ENCODE data around the gene SETDB2. TPM values are rescaled to one million over a fixed set of nuclear protein-coding genes. Genes with fewer than 3 reads are reported as not detected.
A peak's percentile ranks its signal among the peaks of the same experiment; 100 is the strongest.

The SETDB2 gene
- total RNA-seq, 4 donors from 2014 or later, result 1.7 to 6.2 (median 4.6) TPM

DNA sequence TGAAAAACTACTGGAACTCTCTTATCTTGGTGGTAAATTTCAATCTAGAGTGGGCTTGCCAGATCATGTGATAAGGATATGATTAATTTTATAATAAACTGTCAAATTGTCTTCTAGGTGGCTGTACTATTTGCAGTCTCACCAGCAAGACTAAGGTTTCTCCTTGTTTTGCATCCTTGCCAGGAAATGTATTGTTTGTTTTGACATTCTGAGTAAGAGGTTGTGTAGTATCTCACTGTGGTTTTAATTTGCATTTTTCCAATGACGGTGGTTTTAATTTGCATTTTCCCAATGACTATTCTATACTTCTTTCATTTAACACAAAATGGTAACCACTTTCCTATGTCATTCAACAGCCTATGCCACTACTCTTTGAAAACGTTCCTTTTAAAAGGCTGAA is 2.2 kb upstream of the SETDB2 start:
- DNase-seq (no peak), ATAC-seq (no peak)
- H3K4me1 ChIP-seq, result peaks cover 9 to 20% of the 10 kb centered on the region in 2 donors
- H3K4me3 ChIP-seq, result no peak overlapping the region
- TF ChIP-seq POLR2A (IDR thresholded peaks at IDR 0.05), result no peak
- TF ChIP-seq, protein P1, sequence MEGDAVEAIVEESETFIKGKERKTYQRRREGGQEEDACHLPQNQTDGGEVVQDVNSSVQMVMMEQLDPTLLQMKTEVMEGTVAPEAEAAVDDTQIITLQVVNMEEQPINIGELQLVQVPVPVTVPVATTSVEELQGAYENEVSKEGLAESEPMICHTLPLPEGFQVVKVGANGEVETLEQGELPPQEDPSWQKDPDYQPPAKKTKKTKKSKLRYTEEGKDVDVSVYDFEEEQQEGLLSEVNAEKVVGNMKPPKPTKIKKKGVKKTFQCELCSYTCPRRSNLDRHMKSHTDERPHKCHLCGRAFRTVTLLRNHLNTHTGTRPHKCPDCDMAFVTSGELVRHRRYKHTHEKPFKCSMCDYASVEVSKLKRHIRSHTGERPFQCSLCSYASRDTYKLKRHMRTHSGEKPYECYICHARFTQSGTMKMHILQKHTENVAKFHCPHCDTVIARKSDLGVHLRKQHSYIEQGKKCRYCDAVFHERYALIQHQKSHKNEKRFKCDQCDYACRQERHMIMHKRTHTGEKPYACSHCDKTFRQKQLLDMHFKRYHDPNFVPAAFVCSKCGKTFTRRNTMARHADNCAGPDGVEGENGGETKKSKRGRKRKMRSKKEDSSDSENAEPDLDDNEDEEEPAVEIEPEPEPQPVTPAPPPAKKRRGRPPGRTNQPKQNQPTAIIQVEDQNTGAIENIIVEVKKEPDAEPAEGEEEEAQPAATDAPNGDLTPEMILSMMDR (IDR thresholded peaks at IDR 0.05 in 4 of 5, conservative IDR thresholded peaks at IDR 0.05 in 1 of 5), result no peak
- H3K9me3 ChIP-seq, result no peaks in the 10 kb centered on the region
- H3K36me3 ChIP-seq, result no peaks in the 10 kb centered on the region
- no peaks in the 10 kb centered on the region for H3K27me3 ChIP-seq
- intact Hi-C loops (cut with DNase I; ENCODE audit: low total_unique reads), result no loop called here
- in situ Hi-C loops (cut with MboI; ENCODE audit: low sequenced_read_pairs in 4 of 4), result loop anchor here in 1 of 4 donors (25.0 kb wide), 1 partner anchor 330 kb away; no protein-coding TSS in a partner anchor
- H3K27ac ChIP-seq, result no peak overlapping the region

- no peak for DNase-seq
- intact Hi-C loops (cut with DNase I; ENCODE audit: low total_unique reads), result no loop called here
- Histone ChIP-seq H3K4me1 (peaks cover 9 to 20% of the 10 kb centered on the region in 2 donors), H3K4me3 (peak overlapping the region; percentile 77 to 83 (median 81)), H3K27ac (peak overlapping the region; percentile 84 to 93 (median 87)), H3K27me3 (no peaks in the 10 kb centered on the region), H3K9me3 (no peaks in the 10 kb centered on the region), H3K36me3 (no peaks in the 10 kb centered on the region)
- ATAC-seq, result no peak
- in situ Hi-C loops (cut with MboI; ENCODE audit: low sequenced_read_pairs in 4 of 4), result loop anchor here in 1 of 4 donors (25.0 kb wide), 1 partner anchor 331 kb away; no protein-coding TSS in a partner anchor
- no peak for TF ChIP-seq POLR2A (IDR thresholded peaks at IDR 0.05)
- TF ChIP-seq, protein P1 (IDR thresholded peaks at IDR 0.05 in 4 of 5, conservative IDR thresholded peaks at IDR 0.05 in 1 of 5), result no peak
Measured at GRCh38 chr13:49443357-49443703, 744 bp upstream of the SETDB2 start.

DNA sequence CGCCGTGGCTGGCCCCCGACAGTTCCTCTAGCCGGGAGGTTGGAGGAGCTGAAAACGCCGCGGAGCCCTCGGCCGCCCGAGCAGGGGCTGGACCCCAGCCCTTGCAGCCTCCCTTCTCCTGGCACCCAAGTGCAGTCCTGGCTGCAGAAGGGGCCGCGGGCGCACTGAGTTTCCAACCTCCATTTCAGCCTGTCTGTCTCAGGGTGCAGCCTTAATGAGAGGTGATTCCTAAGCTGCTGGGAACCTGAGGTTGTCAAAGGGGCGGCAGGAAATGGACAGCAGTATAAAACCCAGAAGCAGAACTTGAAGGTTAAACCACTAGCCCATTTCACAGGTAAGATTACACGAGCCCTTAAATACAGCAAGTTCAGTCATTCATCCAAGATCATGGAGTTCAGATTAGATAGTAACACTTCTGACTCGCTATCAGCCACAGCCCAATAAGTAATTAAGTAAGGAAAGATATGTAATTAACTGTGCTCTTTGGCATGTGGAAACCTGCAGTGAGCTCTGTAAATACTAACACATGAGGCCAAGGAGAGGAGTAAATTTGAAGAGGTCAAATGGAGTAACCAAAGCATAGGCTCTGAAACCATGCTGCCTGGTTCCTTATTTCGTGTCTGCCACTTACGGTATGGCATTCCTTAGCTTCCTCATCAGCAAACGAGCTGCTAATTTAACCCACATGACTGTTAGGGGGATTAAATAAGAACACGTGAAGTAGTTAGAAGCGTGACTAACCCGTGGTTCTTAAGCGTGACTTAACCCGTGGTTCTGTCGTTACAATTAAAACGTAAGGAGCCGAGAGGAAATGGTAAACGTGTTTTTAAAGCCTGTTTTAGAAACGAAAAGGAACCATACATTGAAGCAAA is 686 bp downstream of the SETDB2 start:
- Histone ChIP-seq H3K4me3 (peak overlapping the region; percentile 77 to 83 (median 81)), H3K9me3 (no peaks in the 10 kb centered on the region), H3K27me3 (no peaks in the 10 kb centered on the region), H3K4me1 (peaks cover 9 to 20% of the 10 kb centered on the region in 2 donors), H3K27ac (peak overlapping the region; percentile 84 to 93 (median 87)), H3K36me3 (no peaks in the 10 kb centered on the region)
- intact Hi-C loops (cut with DNase I; ENCODE audit: low total_unique reads) (loop anchor here (2.0 kb wide), 1 partner anchor 50 kb away; the partner anchor contains the start of gene PHF11), in situ Hi-C loops (cut with MboI; ENCODE audit: low sequenced_read_pairs in 4 of 4) (loop anchor here in 1 of 4 donors (25.0 kb wide), 1 partner anchor 332 kb away; no protein-coding TSS in a partner anchor)
- DNase-seq (peak in 1 of 2 donors; percentile 12), ATAC-seq (peak; percentile 32 to 46)
- TF ChIP-seq, protein P1 (IDR thresholded peaks at IDR 0.05 in 4 of 5, conservative IDR thresholded peaks at IDR 0.05 in 1 of 5), result no peak
- peak; percentile 20 to 45 for TF ChIP-seq POLR2A (IDR thresholded peaks at IDR 0.05)

- Histone ChIP-seq H3K27ac (no peak overlapping the region), H3K9me3 (no peaks in the 10 kb centered on the region), H3K4me1 (peaks cover 9 to 20% of the 10 kb centered on the region in 2 donors), H3K27me3 (no peaks in the 10 kb centered on the region), H3K4me3 (no peak overlapping the region), H3K36me3 (no peaks in the 10 kb centered on the region)
- intact Hi-C loops (cut with DNase I; ENCODE audit: low total_unique reads), result no loop called here
- in situ Hi-C loops (cut with MboI; ENCODE audit: low sequenced_read_pairs in 4 of 4), result loop anchor here in 1 of 4 donors (25.0 kb wide), 1 partner anchor 334 kb away; no protein-coding TSS in a partner anchor
- ATAC-seq, result no peak
- TF ChIP-seq, protein P1 (IDR thresholded peaks at IDR 0.05 in 4 of 5, conservative IDR thresholded peaks at IDR 0.05 in 1 of 5), result no peak
- TF ChIP-seq POLR2A (IDR thresholded peaks at IDR 0.05), result no peak
- DNase-seq, result no peak
Measured at GRCh38 chr13:49446473-49446872, 2.4 kb downstream of the SETDB2 start.
